GM04504 (cell line): ENCODE data around the gene VAPA.

ENCODE experiments used
- DNase-seq: peaks from one replicate; pipeline ENCODE4 v3.0.0-alpha.2; 2012; ENCODE audit warnings: low read depth

The VAPA gene

GRCh38 chr18:10003281-10003680 lies 89.5 kb downstream of the VAPA start:
- no peak for DNase-seq

- DNase-seq, result no peak
Observed at GRCh38 chr18:10003866-10004265, 90.0 kb downstream of the VAPA start.

GRCh38 chr18:10006311-10006893 lies 92.6 kb downstream of the VAPA start:
- DNase-seq, result no peak

GRCh38 chr18:10008006-10008647 lies 94.3 kb downstream of the VAPA start:
- DNase-seq, result no peak
